ENCODE data around the gene MPV17. TPM values are rescaled to one million over a fixed set of nuclear protein-coding genes. Genes with fewer than 3 reads are reported as not detected.

Gene MPV17
- total and polyA plus RNA-seq, 9 of the 15 experiments (the other 6 are each of a cell fraction or from before 2014, with no cell fraction given), result 54.7 to 140 (median 70.2) TPM

- TF ChIP-seq CBX8 (IDR thresholded peaks at IDR 0.05; ENCODE audit: borderline replicate concordance, extremely low read depth, low read depth, low read length, poor library complexity, severe bottlenecking), result no peak
- peak; percentile 58; the same call in 1 of the 2 replicates for TF ChIP-seq REST (IDR thresholded peaks at IDR 0.05; ENCODE audit: borderline replicate concordance)
- no peak for TF ChIP-seq REST (CRISPR knock-in tag; IDR thresholded peaks at IDR 0.05; ENCODE audit: low read depth)
- TF ChIP-seq THRA (IDR thresholded peaks at IDR 0.05), result no peak
- TF ChIP-seq EP300 (IDR thresholded peaks at IDR 0.05; ENCODE audit: low read length), result no peak
- TF ChIP-seq KLF6 (CRISPR knock-in tag; IDR thresholded peaks at IDR 0.05; ENCODE audit: borderline replicate concordance), result no peak
- TF ChIP-seq ZFP91 (CRISPR knock-in tag; IDR thresholded peaks at IDR 0.05), result no peak
- TF ChIP-seq ZNF695 (CRISPR knock-in tag; IDR thresholded peaks at IDR 0.05), result no peak
- TF ChIP-seq XRCC3 (IDR thresholded peaks at IDR 0.05), result no peak
- no peak for TF ChIP-seq E2F3 (CRISPR knock-in tag; IDR thresholded peaks at IDR 0.05)
- TF ChIP-seq ELK3 (CRISPR knock-in tag; IDR thresholded peaks at IDR 0.05), result no peak
- TF ChIP-seq EP400 (IDR thresholded peaks at IDR 0.05), result no peak
- TF ChIP-seq ZNF655 (CRISPR knock-in tag; IDR thresholded peaks at IDR 0.05), result no peak
- no peak for TF ChIP-seq ZNF347 (CRISPR knock-in tag; IDR thresholded peaks at IDR 0.05; ENCODE audit: low read depth)
- no peak for TF ChIP-seq FOXJ3 (CRISPR knock-in tag; IDR thresholded peaks at IDR 0.05)
Observed at GRCh38 chr2:27291865-27292264, 31.0 kb downstream of the MPV17 start (continued).

All from K562 (cell line).